Kidney (tissue), 14 donors: ENCODE data around the gene HYDIN. TPM values are rescaled to one million over a fixed set of nuclear protein-coding genes. Genes with fewer than 3 reads are reported as not detected.

ENCODE experiments used
- DNase-seq, 5 donors: peaks; one replicate each; pipeline ENCODE4 v3.0.0-alpha.2; 2013 to 2020
- FAIRE-seq: peaks from 2 replicates; lab custom pipeline; 2012; peaks lifted over from hg19 to GRCh38; lab: Jason Lieb, UNC
- H3K27ac ChIP-seq, 2 donors: one replicate each; pipeline ENCODE4 v1.7.0; 2013; ENCODE audit warnings: low read depth in 2 of 2, low read length in 2 of 2, inconsistent platforms in 1 of 2
- H3K27me3 ChIP-seq: one replicate; pipeline ENCODE4 v1.7.1; 2013; ENCODE audit warnings: low read length, inconsistent platforms; ENCODE audit not compliant: control insufficient read depth, insufficient read depth
- H3K36me3 ChIP-seq, 3 donors: one replicate each; pipeline versions ENCODE4 v1.7.0 to v1.7.1; 2013; ENCODE audit warnings: low read length in 3 of 3, control low read depth in 1 of 3, inconsistent platforms in 1 of 3; ENCODE audit not compliant: insufficient read depth in 3 of 3, control insufficient read depth in 2 of 3
- H3K4me1 ChIP-seq, 3 donors: one replicate each; pipeline versions ENCODE4 v1.7.0 to v1.7.1; 2013; ENCODE audit warnings: low read length in 3 of 3, inconsistent platforms in 1 of 3, low read depth in 1 of 3; ENCODE audit not compliant: control insufficient read depth in 2 of 3, insufficient read depth in 2 of 3
- H3K4me3 ChIP-seq, 3 donors: one replicate each; pipeline versions ENCODE4 v1.7.0 to v1.8.1; 2013; ENCODE audit warnings: low read length in 3 of 3, control low read depth in 1 of 3, inconsistent platforms in 1 of 3
- H3K9ac ChIP-seq, 3 donors: one replicate each; pipeline versions ENCODE4 v1.7.0 to v1.7.1; 2013; ENCODE audit warnings: low read length in 3 of 3, control low read depth in 1 of 3, inconsistent platforms in 1 of 3
- H3K9me3 ChIP-seq, 3 donors: one replicate each; pipeline versions ENCODE4 v1.7.0 to v1.7.1; 2013; ENCODE audit warnings: low read length in 3 of 3, control low read depth in 1 of 3, inconsistent platforms in 1 of 3; ENCODE audit not compliant: control insufficient read depth in 2 of 3, insufficient read depth in 1 of 3
- CTCF ChIP-seq: IDR thresholded peaks from 3 replicates; pipeline ENCODE4 v1.5.1; 2012; ENCODE audit warnings: mild to moderate bottlenecking, moderate library complexity, borderline replicate concordance; ENCODE audit not compliant: insufficient read depth; ENCODE audit errors: extremely low read depth
- intact Hi-C: fragments of 100-400 bp; cut with DNase I; formaldehyde crosslinking; loops from one replicate; pipeline ENCODE4 v1.11.1; 2022
- polyA plus RNA-seq: library from polyadenylated mRNA; stranded (reverse); fragments of 350-450 nt; fragmentation: Illumina TruSeq; extraction: RNeasy Lipid Tissue Mini Kit (QIAGEN cat#74804); gene quantifications from one replicate; pipeline ENCODE4 v1.2.3, GENCODE V29; 2014; ENCODE audit warnings: low read depth, low replicate concordance; ENCODE audit not compliant: insufficient read depth
- total RNA-seq: library from RNA; stranded (reverse); fragmentation: NEBNext Ultra II Directional; extraction: Animal tissue kit (Norgen Biotek cat#: 25700); gene quantifications from one replicate; pipeline ENCODE4 v1.2.1, GENCODE V29; 2021
- donor health status: control.
- donor health status: control.
- donor health status: control.
- donor health status: control.
- donor health status: control.
- donor health status: DM: yes; HTN: yes; CAD: no.
- donor health status: Normal renal cell carcinoma (clear cell type).

Gene HYDIN
- total and polyA plus RNA-seq, 2 donors from 2014 or later, result 1.8 to 21.0 TPM

GRCh38 chr16:70780546-70780945, 450.0 kb downstream of the HYDIN start:
- Histone ChIP-seq H3K4me1 (no peaks in the 10 kb centered on the region), H3K4me3 (no peak overlapping the region), H3K36me3 (peaks cover 0 to 71% (median 30%) of the 10 kb centered on the region in 3 donors), H3K27me3 (no peaks in the 10 kb centered on the region), H3K9ac (no peak overlapping the region), H3K27ac (no peak overlapping the region), H3K9me3 (no peaks in the 10 kb centered on the region)
- intact Hi-C loops, result no loop called here
- TF ChIP-seq CTCF, result no peak
- DNase-seq, result no peak
- FAIRE-seq, result no peak

GRCh38 chr16:70779361-70779760, 451.2 kb downstream of the HYDIN start:
- Histone ChIP-seq H3K36me3 (peaks cover 0 to 61% (median 28%) of the 10 kb centered on the region in 3 donors), H3K4me3 (no peak overlapping the region), H3K27ac (no peak overlapping the region), H3K9me3 (no peaks in the 10 kb centered on the region), H3K9ac (no peak overlapping the region), H3K27me3 (no peaks in the 10 kb centered on the region), H3K4me1 (no peaks in the 10 kb centered on the region)
- DNase-seq (no peak), FAIRE-seq (no peak)
- intact Hi-C loops, result no loop called here
- no peak for TF ChIP-seq CTCF

- intact Hi-C loops, result no loop called here
- no peak overlapping the region for H3K9ac ChIP-seq
- no peaks in the 10 kb centered on the region for H3K9me3 ChIP-seq
- peak; percentile 76 to 94 (median 94) for DNase-seq
- no peak for FAIRE-seq
- TF ChIP-seq CTCF, result no peak
- H3K36me3 ChIP-seq, result peaks cover 0 to 56% (median 27%) of the 10 kb centered on the region in 3 donors
- H3K27me3 ChIP-seq, result no peaks in the 10 kb centered on the region
- H3K27ac ChIP-seq, result no peak overlapping the region
- H3K4me1 ChIP-seq, result no peaks in the 10 kb centered on the region
- H3K4me3 ChIP-seq, result no peak overlapping the region
Measured at GRCh38 chr16:70778901-70779309, 451.6 kb downstream of the HYDIN start.

- no peak for FAIRE-seq
- H3K36me3 ChIP-seq, result peaks cover 0 to 47% (median 22%) of the 10 kb centered on the region in 3 donors
- H3K9ac ChIP-seq, result no peak overlapping the region
- no peaks in the 10 kb centered on the region for H3K4me1 ChIP-seq
- no peak overlapping the region for H3K27ac ChIP-seq
- H3K4me3 ChIP-seq, result no peak overlapping the region
- no peaks in the 10 kb centered on the region for H3K9me3 ChIP-seq
- intact Hi-C loops, result no loop called here
- H3K27me3 ChIP-seq, result no peaks in the 10 kb centered on the region
- no peak for DNase-seq
- no peak for TF ChIP-seq CTCF
Measured at GRCh38 chr16:70777973-70778406, 452.5 kb downstream of the HYDIN start.
